ENCODE results near the gene SPTBN1.

SPTBN1 gene

GRCh38 chr2:54435325-54436226, 20.6 kb upstream of the SPTBN1 start:
- Histone ChIP-seq H3K27me3 (ENCODE audit: low read depth, low read length) (no peaks in the 10 kb centered on the region), H3K9me3 (ENCODE audit: control insufficient read depth in 1 of 2, low read length in 2 of 2) (no peaks in the 10 kb centered on the region), H3K4me3 (ENCODE audit: low read depth in 1 of 2, low read length in 2 of 2) (no peak overlapping the region), H3K4me1 (ENCODE audit: control insufficient read depth in 1 of 2, insufficient read depth in 2 of 2, low read length in 2 of 2) (peaks cover 8 to 14% of the 10 kb centered on the region in 2 donors), H3K27ac (ENCODE audit: low read length) (no peak overlapping the region), H3K36me3 (ENCODE audit: control insufficient read depth in 1 of 2, insufficient read depth in 2 of 2, low read length in 2 of 2) (no peaks in the 10 kb centered on the region)

- Histone ChIP-seq H3K9me3 (ENCODE audit: control insufficient read depth in 1 of 2, low read length in 2 of 2) (no peaks in the 10 kb centered on the region), H3K4me1 (ENCODE audit: control insufficient read depth in 1 of 2, insufficient read depth in 2 of 2, low read length in 2 of 2) (peaks cover 4 to 6% of the 10 kb centered on the region in 2 donors), H3K36me3 (ENCODE audit: control insufficient read depth in 1 of 2, insufficient read depth in 2 of 2, low read length in 2 of 2) (no peaks in the 10 kb centered on the region), H3K27me3 (ENCODE audit: low read depth, low read length) (no peaks in the 10 kb centered on the region), H3K4me3 (ENCODE audit: low read depth in 1 of 2, low read length in 2 of 2) (no peak overlapping the region), H3K27ac (ENCODE audit: low read length) (no peak overlapping the region)
Measured at GRCh38 chr2:54437588-54437987, 18.5 kb upstream of the SPTBN1 start.

- Histone ChIP-seq H3K27ac (ENCODE audit: low read length) (no peak overlapping the region), H3K36me3 (ENCODE audit: control insufficient read depth in 1 of 2, insufficient read depth in 2 of 2, low read length in 2 of 2) (no peaks in the 10 kb centered on the region), H3K27me3 (ENCODE audit: low read depth, low read length) (no peaks in the 10 kb centered on the region), H3K4me3 (ENCODE audit: low read depth in 1 of 2, low read length in 2 of 2) (no peak overlapping the region), H3K9me3 (ENCODE audit: control insufficient read depth in 1 of 2, low read length in 2 of 2) (no peaks in the 10 kb centered on the region), H3K4me1 (ENCODE audit: control insufficient read depth in 1 of 2, insufficient read depth in 2 of 2, low read length in 2 of 2) (peaks cover 0 to 4% of the 10 kb centered on the region in 2 donors)
Measured at GRCh38 chr2:54438271-54438670, 17.9 kb upstream of the SPTBN1 start.

GRCh38 chr2:54439582-54439981, 16.5 kb upstream of the SPTBN1 start:
- peaks cover 0 to 4% of the 10 kb centered on the region in 2 donors for H3K4me1 ChIP-seq (ENCODE audit: control insufficient read depth in 1 of 2, insufficient read depth in 2 of 2, low read length in 2 of 2)

GRCh38 chr2:54440050-54440449, 16.1 kb upstream of the SPTBN1 start:
- Histone ChIP-seq H3K36me3 (ENCODE audit: control insufficient read depth in 1 of 2, insufficient read depth in 2 of 2, low read length in 2 of 2) (no peaks in the 10 kb centered on the region), H3K9me3 (ENCODE audit: control insufficient read depth in 1 of 2, low read length in 2 of 2) (no peaks in the 10 kb centered on the region), H3K27me3 (ENCODE audit: low read depth, low read length) (no peaks in the 10 kb centered on the region), H3K4me3 (ENCODE audit: low read depth in 1 of 2, low read length in 2 of 2) (no peak overlapping the region), H3K27ac (ENCODE audit: low read length) (no peak overlapping the region), H3K4me1 (ENCODE audit: control insufficient read depth in 1 of 2, insufficient read depth in 2 of 2, low read length in 2 of 2) (peaks cover 0 to 4% of the 10 kb centered on the region in 2 donors)

More at GRCh38 chr2:54439582-54439981, 16.5 kb upstream of the SPTBN1 start:
- Histone ChIP-seq H3K27me3 (ENCODE audit: low read depth, low read length) (no peaks in the 10 kb centered on the region), H3K27ac (ENCODE audit: low read length) (no peak overlapping the region), H3K36me3 (ENCODE audit: control insufficient read depth in 1 of 2, insufficient read depth in 2 of 2, low read length in 2 of 2) (no peaks in the 10 kb centered on the region), H3K4me3 (ENCODE audit: low read depth in 1 of 2, low read length in 2 of 2) (no peak overlapping the region), H3K9me3 (ENCODE audit: control insufficient read depth in 1 of 2, low read length in 2 of 2) (no peaks in the 10 kb centered on the region)

- Histone ChIP-seq H3K4me3 (ENCODE audit: low read depth in 1 of 2, low read length in 2 of 2) (no peak overlapping the region), H3K4me1 (ENCODE audit: control insufficient read depth in 1 of 2, insufficient read depth in 2 of 2, low read length in 2 of 2) (no peaks in the 10 kb centered on the region), H3K36me3 (ENCODE audit: control insufficient read depth in 1 of 2, insufficient read depth in 2 of 2, low read length in 2 of 2) (no peaks in the 10 kb centered on the region), H3K27me3 (ENCODE audit: low read depth, low read length) (no peaks in the 10 kb centered on the region), H3K27ac (ENCODE audit: low read length) (no peak overlapping the region), H3K9me3 (ENCODE audit: control insufficient read depth in 1 of 2, low read length in 2 of 2) (no peaks in the 10 kb centered on the region)
Measured at GRCh38 chr2:54444503-54444902, 11.6 kb upstream of the SPTBN1 start.

- no peak overlapping the region for H3K4me3 ChIP-seq (ENCODE audit: low read depth in 1 of 2, low read length in 2 of 2)
- no peaks in the 10 kb centered on the region for H3K27me3 ChIP-seq (ENCODE audit: low read depth, low read length)
- H3K36me3 ChIP-seq (ENCODE audit: control insufficient read depth in 1 of 2, insufficient read depth in 2 of 2, low read length in 2 of 2) = no peaks in the 10 kb centered on the region
- no peaks in the 10 kb centered on the region for H3K9me3 ChIP-seq (ENCODE audit: control insufficient read depth in 1 of 2, low read length in 2 of 2)
- H3K27ac ChIP-seq (ENCODE audit: low read length) = no peak overlapping the region
- H3K4me1 ChIP-seq (ENCODE audit: control insufficient read depth in 1 of 2, insufficient read depth in 2 of 2, low read length in 2 of 2) = no peaks in the 10 kb centered on the region
Measured at GRCh38 chr2:54446122-54446521, 10.0 kb upstream of the SPTBN1 start.

- Histone ChIP-seq H3K27me3 (ENCODE audit: low read depth, low read length) (no peaks in the 10 kb centered on the region), H3K9me3 (ENCODE audit: control insufficient read depth in 1 of 2, low read length in 2 of 2) (no peaks in the 10 kb centered on the region), H3K4me1 (ENCODE audit: control insufficient read depth in 1 of 2, insufficient read depth in 2 of 2, low read length in 2 of 2) (no peaks in the 10 kb centered on the region), H3K27ac (ENCODE audit: low read length) (no peak overlapping the region), H3K36me3 (ENCODE audit: control insufficient read depth in 1 of 2, insufficient read depth in 2 of 2, low read length in 2 of 2) (no peaks in the 10 kb centered on the region), H3K4me3 (ENCODE audit: low read depth in 1 of 2, low read length in 2 of 2) (no peak overlapping the region)
Measured at GRCh38 chr2:54446625-54447024, 9.5 kb upstream of the SPTBN1 start.

GRCh38 chr2:54454548-54455130, 1.5 kb upstream of the SPTBN1 start:
- Histone ChIP-seq H3K36me3 (ENCODE audit: control insufficient read depth in 1 of 2, insufficient read depth in 2 of 2, low read length in 2 of 2) (no peaks in the 10 kb centered on the region), H3K4me3 (ENCODE audit: low read depth in 1 of 2, low read length in 2 of 2) (peak overlapping the region; percentile 76 to 81), H3K4me1 (ENCODE audit: control insufficient read depth in 1 of 2, insufficient read depth in 2 of 2, low read length in 2 of 2) (peaks cover 0 to 16% of the 10 kb centered on the region in 2 donors), H3K27ac (ENCODE audit: low read length) (peak overlapping the region; percentile 80), H3K9me3 (ENCODE audit: control insufficient read depth in 1 of 2, low read length in 2 of 2) (no peaks in the 10 kb centered on the region), H3K27me3 (ENCODE audit: low read depth, low read length) (peaks cover 4% of the 10 kb centered on the region)

GRCh38 chr2:54455131-54455562, 980 bp upstream of the SPTBN1 start:
- Histone ChIP-seq H3K36me3 (ENCODE audit: control insufficient read depth in 1 of 2, insufficient read depth in 2 of 2, low read length in 2 of 2) (no peaks in the 10 kb centered on the region), H3K27ac (ENCODE audit: low read length) (peak overlapping the region; percentile 80), H3K27me3 (ENCODE audit: low read depth, low read length) (peaks cover 4% of the 10 kb centered on the region), H3K9me3 (ENCODE audit: control insufficient read depth in 1 of 2, low read length in 2 of 2) (no peaks in the 10 kb centered on the region), H3K4me1 (ENCODE audit: control insufficient read depth in 1 of 2, insufficient read depth in 2 of 2, low read length in 2 of 2) (peaks cover 0 to 21% of the 10 kb centered on the region in 2 donors), H3K4me3 (ENCODE audit: low read depth in 1 of 2, low read length in 2 of 2) (peak overlapping the region; percentile 76 to 81)

- Histone ChIP-seq H3K27ac (ENCODE audit: low read length) (no peak overlapping the region), H3K27me3 (ENCODE audit: low read depth, low read length) (peaks cover 4% of the 10 kb centered on the region), H3K36me3 (ENCODE audit: control insufficient read depth in 1 of 2, insufficient read depth in 2 of 2, low read length in 2 of 2) (no peaks in the 10 kb centered on the region), H3K9me3 (ENCODE audit: control insufficient read depth in 1 of 2, low read length in 2 of 2) (no peaks in the 10 kb centered on the region), H3K4me3 (ENCODE audit: low read depth in 1 of 2, low read length in 2 of 2) (peak overlapping the region in 1 of 2 donors; percentile 81), H3K4me1 (ENCODE audit: control insufficient read depth in 1 of 2, insufficient read depth in 2 of 2, low read length in 2 of 2) (peaks cover 0 to 33% of the 10 kb centered on the region in 2 donors)
Measured at GRCh38 chr2:54456362-54456611, 160 bp downstream of the SPTBN1 start.

Measured in muscle layer of duodenum (tissue), 2 donors.